ENCODE data around the gene GRWD1. TPM values are rescaled to one million over a fixed set of nuclear protein-coding genes. Genes with fewer than 3 reads are reported as not detected.

The GRWD1 gene
- total and polyA plus RNA-seq, 2 of the 13 experiments (the other 11 are each of a cell fraction or from before 2014, with no cell fraction given) = 10.8 to 46.6 TPM

DNA sequence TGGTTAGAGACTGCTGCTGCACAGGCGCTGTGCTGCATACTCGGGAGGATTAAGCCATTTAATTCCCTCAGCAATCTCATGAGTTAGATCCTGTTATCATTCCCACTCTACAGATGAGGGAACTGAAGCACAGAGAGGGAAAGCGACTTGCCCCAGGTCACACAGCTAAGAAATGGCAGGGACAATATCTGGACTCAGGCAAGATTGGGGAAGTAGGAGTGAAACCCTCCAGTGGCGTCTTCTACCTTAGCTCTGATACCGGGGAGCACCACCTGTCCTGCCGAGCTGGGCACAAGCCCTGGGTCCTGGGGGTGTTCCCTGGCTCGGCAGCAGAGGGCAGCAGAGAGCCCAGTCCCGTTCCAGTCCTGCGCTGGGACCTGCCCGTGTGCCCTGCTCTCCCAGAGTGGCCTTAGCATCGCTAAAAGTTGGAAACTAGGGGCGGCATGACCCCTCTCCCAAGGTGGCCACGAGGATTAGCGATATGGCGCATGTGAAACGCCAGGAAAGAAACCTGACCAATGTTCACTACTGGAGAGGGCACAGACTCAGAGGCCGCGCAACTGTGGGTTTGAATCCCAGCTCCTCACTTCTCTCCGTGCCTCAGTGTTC, 43.9 kb downstream of the GRWD1 start:
- POLR2A ChIA-PET = interaction anchor here (0.9 to 1.2 kb wide), 4 partner anchors 20 to 129 kb away, joined by 3 to 6 read pairs (median 3); partner anchors contain the start of gene RPL18
- intact Hi-C loops (cut with micrococcal nuclease; ENCODE audit: unreplicated experiment) (loop anchor here (1.0 kb wide), 1 partner anchor 95 kb away; no protein-coding TSS in a partner anchor), in situ Hi-C loops (cut with HindIII; ENCODE audit: extremely low pct_ligation_motif_present, low pct_unique_long_range_greater_than_20kb) (no loop called here)
- Histone ChIP-seq H2AFZ (ENCODE audit: low read length) (no peak overlapping the region), H3K27me3 (ENCODE audit: control insufficient read depth in 1 of 2, insufficient read depth in 2 of 2, low read length in 2 of 2) (no peaks in the 10 kb centered on the region), H3K27ac (ENCODE audit: extremely low read length, insufficient read depth, low read length) (no peak overlapping the region), H3K79me2 (ENCODE audit: insufficient read depth, low read length) (no peaks in the 10 kb centered on the region), H3K9ac (ENCODE audit: insufficient read depth, low read depth, low read length) (no peak overlapping the region), H3K36me3 (replicated peaks in 1 of 2; ENCODE audit: control insufficient read depth in 1 of 2, insufficient read depth in 2 of 2, low read length in 2 of 2) (no peaks in the 10 kb centered on the region), H3K4me2 (ENCODE audit: low read depth, low read length) (no peak overlapping the region), H4K20me1 (ENCODE audit: insufficient read depth, low read length) (no peaks in the 10 kb centered on the region), H3K4me3 (replicated peaks in 1 of 3; ENCODE audit: insufficient read depth in 1 of 3, low read depth in 2 of 3, low read length in 3 of 3) (no peak overlapping the region), H3K9me3 (ENCODE audit: low read length) (no peaks in the 10 kb centered on the region), H3K4me1 (ENCODE audit: insufficient read depth, low read length) (peaks cover 36% of the 10 kb centered on the region)
- 55% methylated on average over 5 of the region's 19 CpGs for WGBS (ENCODE audit: low lambda C conversion rate)
- CTCF ChIA-PET (ENCODE audit: low intra/inter-chr PET ratio, low total read pairs) = interaction anchor here (1.1 to 1.5 kb wide), 3 partner anchors 94 to 119 kb away, joined by 3 to 18 read pairs (median 7); no protein-coding TSS in a partner anchor
- ATAC-seq (peak; percentile 67), FAIRE-seq (peak; percentile 68), DNase-seq (ENCODE audit: low spot score) (peak; percentile 47)
- no TSS peak for BruUV-seq (replicated peaks)
- 0 out of 2 replicates have a peak, but pooled peaks have one; percentile 31 for TF ChIP-seq BORCS8-MEF2B (CRISPR knock-in tag; IDR thresholded peaks at IDR 0.05)
- 0 out of 2 replicates have a peak, but pooled peaks have one; percentile 34 for TF ChIP-seq ESRRA (CRISPR knock-in tag; IDR thresholded peaks at IDR 0.05; ENCODE audit: low read depth)
- TF ChIP-seq RAD21 (CRISPR knock-in tag; IDR thresholded peaks at IDR 0.05) = peak; percentile 88
- 0 out of 2 replicates have a peak, but pooled peaks have one; percentile 6 for TF ChIP-seq FOSL2 (CRISPR knock-in tag; IDR thresholded peaks at IDR 0.05)
- TF ChIP-seq, protein P1, sequence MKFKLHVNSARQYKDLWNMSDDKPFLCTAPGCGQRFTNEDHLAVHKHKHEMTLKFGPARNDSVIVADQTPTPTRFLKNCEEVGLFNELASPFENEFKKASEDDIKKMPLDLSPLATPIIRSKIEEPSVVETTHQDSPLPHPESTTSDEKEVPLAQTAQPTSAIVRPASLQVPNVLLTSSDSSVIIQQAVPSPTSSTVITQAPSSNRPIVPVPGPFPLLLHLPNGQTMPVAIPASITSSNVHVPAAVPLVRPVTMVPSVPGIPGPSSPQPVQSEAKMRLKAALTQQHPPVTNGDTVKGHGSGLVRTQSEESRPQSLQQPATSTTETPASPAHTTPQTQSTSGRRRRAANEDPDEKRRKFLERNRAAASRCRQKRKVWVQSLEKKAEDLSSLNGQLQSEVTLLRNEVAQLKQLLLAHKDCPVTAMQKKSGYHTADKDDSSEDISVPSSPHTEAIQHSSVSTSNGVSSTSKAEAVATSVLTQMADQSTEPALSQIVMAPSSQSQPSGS (CRISPR knock-in tag; IDR thresholded peaks at IDR 0.05) = peak; percentile 15; the same call in 1 of the 2 replicates
- 0 out of 2 replicates have a peak, but pooled peaks have one; percentile 32 for TF ChIP-seq ZNF709 (CRISPR knock-in tag; IDR thresholded peaks at IDR 0.05)
- TF ChIP-seq, protein P2, sequence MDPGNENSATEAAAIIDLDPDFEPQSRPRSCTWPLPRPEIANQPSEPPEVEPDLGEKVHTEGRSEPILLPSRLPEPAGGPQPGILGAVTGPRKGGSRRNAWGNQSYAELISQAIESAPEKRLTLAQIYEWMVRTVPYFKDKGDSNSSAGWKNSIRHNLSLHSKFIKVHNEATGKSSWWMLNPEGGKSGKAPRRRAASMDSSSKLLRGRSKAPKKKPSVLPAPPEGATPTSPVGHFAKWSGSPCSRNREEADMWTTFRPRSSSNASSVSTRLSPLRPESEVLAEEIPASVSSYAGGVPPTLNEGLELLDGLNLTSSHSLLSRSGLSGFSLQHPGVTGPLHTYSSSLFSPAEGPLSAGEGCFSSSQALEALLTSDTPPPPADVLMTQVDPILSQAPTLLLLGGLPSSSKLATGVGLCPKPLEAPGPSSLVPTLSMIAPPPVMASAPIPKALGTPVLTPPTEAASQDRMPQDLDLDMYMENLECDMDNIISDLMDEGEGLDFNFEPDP (CRISPR knock-in tag; conservative IDR thresholded peaks at IDR 0.05) = no peak
- 0 out of 2 replicates have a peak, but pooled peaks have one; percentile 58 for TF ChIP-seq ZNF383 (CRISPR knock-in tag; IDR thresholded peaks at IDR 0.05; ENCODE audit: borderline replicate concordance)
- TF ChIP-seq HNRNPLL (IDR thresholded peaks at IDR 0.05; ENCODE audit: low read depth, low read length, poor library complexity, severe bottlenecking) = peak; percentile 23
- TF ChIP-seq, protein P3, sequence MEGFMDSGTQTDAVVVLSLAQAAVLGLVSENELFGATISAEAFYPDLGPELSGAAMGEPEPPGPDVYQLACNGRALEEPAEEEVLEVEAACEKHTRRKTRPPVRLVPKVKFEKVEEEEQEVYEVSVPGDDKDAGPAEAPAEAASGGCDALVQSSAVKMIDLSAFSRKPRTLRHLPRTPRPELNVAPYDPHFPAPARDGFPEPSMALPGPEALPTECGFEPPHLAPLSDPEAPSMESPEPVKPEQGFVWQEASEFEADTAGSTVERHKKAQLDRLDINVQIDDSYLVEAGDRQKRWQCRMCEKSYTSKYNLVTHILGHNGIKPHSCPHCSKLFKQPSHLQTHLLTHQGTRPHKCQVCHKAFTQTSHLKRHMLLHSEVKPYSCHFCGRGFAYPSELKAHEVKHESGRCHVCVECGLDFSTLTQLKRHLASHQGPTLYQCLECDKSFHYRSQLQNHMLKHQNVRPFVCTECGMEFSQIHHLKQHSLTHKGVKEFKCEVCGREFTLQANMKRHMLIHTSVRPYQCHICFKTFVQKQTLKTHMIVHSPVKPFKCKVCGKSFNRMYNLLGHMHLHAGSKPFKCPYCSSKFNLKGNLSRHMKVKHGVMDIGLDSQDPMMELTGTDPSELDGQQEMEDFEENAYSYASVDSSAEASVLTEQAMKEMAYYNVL (CRISPR knock-in tag; IDR thresholded peaks at IDR 0.05; ENCODE audit: borderline replicate concordance) = 0 out of 2 replicates have a peak, but pooled peaks have one; percentile 21
- TF ChIP-seq, protein P4, sequence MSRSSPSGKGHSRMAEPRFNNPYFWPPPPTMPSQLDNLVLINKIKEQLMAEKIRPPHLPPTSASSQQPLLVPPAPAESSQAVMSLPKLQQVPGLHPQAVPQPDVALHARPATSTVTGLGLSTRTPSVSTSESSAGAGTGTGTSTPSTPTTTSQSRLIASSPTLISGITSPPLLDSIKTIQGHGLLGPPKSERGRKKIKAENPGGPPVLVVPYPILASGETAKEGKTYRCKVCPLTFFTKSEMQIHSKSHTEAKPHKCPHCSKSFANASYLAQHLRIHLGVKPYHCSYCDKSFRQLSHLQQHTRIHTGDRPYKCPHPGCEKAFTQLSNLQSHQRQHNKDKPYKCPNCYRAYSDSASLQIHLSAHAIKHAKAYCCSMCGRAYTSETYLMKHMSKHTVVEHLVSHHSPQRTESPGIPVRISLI (CRISPR knock-in tag; IDR thresholded peaks at IDR 0.05; ENCODE audit: borderline replicate concordance) = peak; percentile 26; the same call in 1 of the 2 replicates
- TF ChIP-seq HDAC6 (IDR thresholded peaks at IDR 0.05; ENCODE audit: low read depth, low read length) = no peak
- 0 out of 2 replicates have a peak, but pooled peaks have one; percentile 28 for TF ChIP-seq PHF21A (CRISPR knock-in tag; IDR thresholded peaks at IDR 0.05)
- TF ChIP-seq, protein P5, sequence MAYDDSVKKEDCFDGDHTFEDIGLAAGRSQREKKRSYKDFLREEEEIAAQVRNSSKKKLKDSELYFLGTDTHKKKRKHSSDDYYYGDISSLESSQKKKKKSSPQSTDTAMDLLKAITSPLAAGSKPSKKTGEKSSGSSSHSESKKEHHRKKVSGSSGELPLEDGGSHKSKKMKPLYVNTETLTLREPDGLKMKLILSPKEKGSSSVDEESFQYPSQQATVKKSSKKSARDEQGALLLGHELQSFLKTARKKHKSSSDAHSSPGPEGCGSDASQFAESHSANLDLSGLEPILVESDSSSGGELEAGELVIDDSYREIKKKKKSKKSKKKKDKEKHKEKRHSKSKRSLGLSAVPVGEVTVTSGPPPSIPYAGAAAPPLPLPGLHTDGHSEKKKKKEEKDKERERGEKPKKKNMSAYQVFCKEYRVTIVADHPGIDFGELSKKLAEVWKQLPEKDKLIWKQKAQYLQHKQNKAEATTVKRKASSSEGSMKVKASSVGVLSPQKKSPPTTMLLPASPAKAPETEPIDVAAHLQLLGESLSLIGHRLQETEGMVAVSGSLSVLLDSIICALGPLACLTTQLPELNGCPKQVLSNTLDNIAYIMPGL (CRISPR knock-in tag; IDR thresholded peaks at IDR 0.05; ENCODE audit: borderline replicate concordance in 1 of 2, low read depth in 1 of 2) = peak in 1 of 2 experiments; percentile 26; a peak in 1 of 4 replicates

Data from HepG2 (cell line).